MM.1S (cell line): ENCODE measurements around the gene NDUFS4.
"Not testable (repeated sequence)": the region's sequence is repeated elsewhere in the genome, so short reads cannot be mapped to it uniquely, and the experiment has no call there.

Source experiments
- CTCF ChIP-seq: fragments of 300-600 bp; sonication (generic); IDR thresholded peaks from 2 replicates; pipeline ENCODE4 v1.5.1; 2016; ENCODE audit warnings: antibody characterized with exemption, low read length, mixed read lengths
- EZH2 ChIP-seq: fragments of 300-600 bp; sonication (generic); optimal IDR thresholded peaks from 2 replicates; pipeline ENCODE3; 2017; ENCODE audit warnings: low read depth, mild to moderate bottlenecking, antibody characterized with exemption, low read length, mixed read lengths
- EZH2phosphoT487 ChIP-seq: fragments of 300-600 bp; sonication (generic); IDR thresholded peaks from 2 replicates; pipeline ENCODE4 v1.6.1; 2018; ENCODE audit warnings: antibody characterized with exemption, low read length

- TF ChIP-seq CTCF, EZH2phosphoT487, EZH2: not testable (repeated sequence)
Measured at GRCh38 chr5:53548501-53548900, 11.9 kb upstream of the NDUFS4 start.
